ENCODE data around the gene C1orf52. TPM values are rescaled to one million over a fixed set of nuclear protein-coding genes. Genes with fewer than 3 reads are reported as not detected.

The C1orf52 gene
- polyA plus RNA-seq, 3 donors: 18.5 to 29.1 (median 19.7) TPM

- no peak overlapping the region for H2AFZ ChIP-seq (ENCODE audit: insufficient read depth, low read depth, low read length, poor library complexity, severe bottlenecking)
- Mint-ChIP-seq H3K27ac (no peak overlapping the region), H3K9me3 (peaks cover 0 to 9% (median 4%) of the 10 kb centered on the region in 7 donors), H3K27me3 (ENCODE audit: low read depth in 3 of 3) (no peaks in the 10 kb centered on the region), H3K4me3 (no peak overlapping the region), H3K36me3 (peaks cover 4% of the 10 kb centered on the region in 2 donors), H3K4me1 (peaks cover 2% of the 10 kb centered on the region)
- H3K4me3 ChIP-seq (replicated peaks in 1 of 3; ENCODE audit: low read depth in 2 of 3, low read length in 3 of 3): no peak overlapping the region
- H3K9ac ChIP-seq (ENCODE audit: insufficient read depth, low read length, poor library complexity, severe bottlenecking): no peak overlapping the region
- no peaks in the 10 kb centered on the region for H3K4me1 ChIP-seq (ENCODE audit: control insufficient read depth in 1 of 2, insufficient read depth in 2 of 2, low read length in 2 of 2)
- no peak for DNase-seq
- peaks cover 0 to 6% of the 10 kb centered on the region in 2 donors for H3K36me3 ChIP-seq (replicated peaks in 1 of 2; ENCODE audit: control insufficient read depth in 1 of 2, insufficient read depth in 2 of 2, low read length in 2 of 2)
- TF ChIP-seq CTCF (IDR thresholded peaks at IDR 0.05): no peak
- intact Hi-C loops (cut with micrococcal nuclease): no loop called here
- no peak overlapping the region for H3K27ac ChIP-seq (ENCODE audit: low read depth in 1 of 2, low read length in 2 of 2)
- no peaks in the 10 kb centered on the region for H3K79me2 ChIP-seq (ENCODE audit: insufficient read depth, low read length)
- H3K4me2 ChIP-seq (replicated peaks; ENCODE audit: extremely low read depth, low read length, poor library complexity, severe bottlenecking): no peak overlapping the region
- H4K20me1 ChIP-seq (ENCODE audit: insufficient read depth, low read length): no peaks in the 10 kb centered on the region
- WGBS (ENCODE audit: insufficient coverage): 71% methylated on average over 1 of the region's 1 CpG
- H3K9me3 ChIP-seq (replicated peaks in 1 of 2; ENCODE audit: control insufficient read depth in 1 of 2, insufficient read depth in 1 of 2, low read length in 2 of 2): no peaks in the 10 kb centered on the region
- no peaks in the 10 kb centered on the region for H3K27me3 ChIP-seq (ENCODE audit: control insufficient read depth in 2 of 2, insufficient read depth in 2 of 2, low read length in 2 of 2)
Measured at GRCh38 chr1:85245891-85246290, 13.6 kb downstream of the C1orf52 start.

GRCh38 chr1:85245456-85245855, 14.0 kb downstream of the C1orf52 start:
- Mint-ChIP-seq H3K27me3 (ENCODE audit: low read depth in 3 of 3) (no peaks in the 10 kb centered on the region), H3K27ac (no peak overlapping the region), H3K36me3 (peaks cover 1 to 3% of the 10 kb centered on the region in 2 donors), H3K4me1 (peaks cover 3% of the 10 kb centered on the region), H3K9me3 (peaks cover 0 to 9% (median 4%) of the 10 kb centered on the region in 7 donors), H3K4me3 (no peak overlapping the region)
- Histone ChIP-seq H3K4me1 (ENCODE audit: control insufficient read depth in 1 of 2, insufficient read depth in 2 of 2, low read length in 2 of 2) (no peaks in the 10 kb centered on the region), H3K9ac (ENCODE audit: insufficient read depth, low read length, poor library complexity, severe bottlenecking) (no peak overlapping the region), H3K4me2 (replicated peaks; ENCODE audit: extremely low read depth, low read length, poor library complexity, severe bottlenecking) (no peak overlapping the region), H4K20me1 (ENCODE audit: insufficient read depth, low read length) (no peaks in the 10 kb centered on the region), H2AFZ (ENCODE audit: insufficient read depth, low read depth, low read length, poor library complexity, severe bottlenecking) (no peak overlapping the region), H3K79me2 (ENCODE audit: insufficient read depth, low read length) (no peaks in the 10 kb centered on the region), H3K27ac (ENCODE audit: low read depth in 1 of 2, low read length in 2 of 2) (no peak overlapping the region), H3K4me3 (replicated peaks in 1 of 3; ENCODE audit: low read depth in 2 of 3, low read length in 3 of 3) (no peak overlapping the region), H3K9me3 (replicated peaks in 1 of 2; ENCODE audit: control insufficient read depth in 1 of 2, insufficient read depth in 1 of 2, low read length in 2 of 2) (no peaks in the 10 kb centered on the region), H3K36me3 (replicated peaks in 1 of 2; ENCODE audit: control insufficient read depth in 1 of 2, insufficient read depth in 2 of 2, low read length in 2 of 2) (peaks cover 0 to 1% of the 10 kb centered on the region in 2 donors), H3K27me3 (ENCODE audit: control insufficient read depth in 2 of 2, insufficient read depth in 2 of 2, low read length in 2 of 2) (no peaks in the 10 kb centered on the region)
- intact Hi-C loops (cut with micrococcal nuclease): no loop called here
- no CpG with 5 or more reads among the region's 1 CpG for WGBS (ENCODE audit: insufficient coverage)
- no peak for TF ChIP-seq CTCF (IDR thresholded peaks at IDR 0.05)
- DNase-seq: no peak

Measured in CD14-positive monocyte (primary cell).